Osteocyte (in vitro differentiated cells): Measurements from ENCODE around the gene SCAI. TPM values are rescaled to one million over a fixed set of nuclear protein-coding genes. Genes with fewer than 3 reads are reported as not detected.

Experiments used
- DNase-seq: peaks from one replicate; pipeline ENCODE4 v3.0.0; 2021; ENCODE audit warnings: mixed read lengths; ENCODE audit not compliant: unreplicated experiment; ENCODE audit errors: extremely low spot score
- H3K27ac Mint-ChIP-seq: one replicate; pipeline ENCODE4 v1.8.0; 2021; ENCODE audit warnings: mild to moderate bottlenecking, mixed read lengths; ENCODE audit not compliant: unreplicated experiment
- H3K27me3 Mint-ChIP-seq: one replicate; pipeline ENCODE4 v1.8.0; 2021; ENCODE audit warnings: mixed read lengths; ENCODE audit not compliant: unreplicated experiment
- H3K36me3 Mint-ChIP-seq: one replicate; pipeline ENCODE4 v1.8.0; 2021; ENCODE audit warnings: mixed read lengths; ENCODE audit not compliant: unreplicated experiment
- H3K4me1 Mint-ChIP-seq: one replicate; pipeline ENCODE4 v1.8.0; 2021; ENCODE audit warnings: mixed read lengths; ENCODE audit not compliant: unreplicated experiment
- H3K4me3 Mint-ChIP-seq: one replicate; pipeline ENCODE4 v1.8.0; 2021; ENCODE audit warnings: mild to moderate bottlenecking, moderate library complexity, mixed read lengths; ENCODE audit not compliant: unreplicated experiment
- H3K9me3 Mint-ChIP-seq: one replicate; pipeline ENCODE4 v1.8.0; 2021; ENCODE audit warnings: mixed read lengths; ENCODE audit not compliant: unreplicated experiment
- total RNA-seq: library from RNA; stranded (reverse); gene quantifications from 2 replicates; pipeline ENCODE4 v1.2.1, GENCODE V29; 2021
- TF ChIP-seq, protein P1 (sequence below): fragments of 200-600 bp; sonication (generic); IDR thresholded peaks from 2 replicates; pipeline ENCODE4 v1.5.0; 2021; ENCODE audit warnings: antibody characterized with exemption, mild to moderate bottlenecking, moderate library complexity

Gene SCAI
- total RNA-seq, 1 donor from 2014 or later = 8.6 TPM

DNA sequence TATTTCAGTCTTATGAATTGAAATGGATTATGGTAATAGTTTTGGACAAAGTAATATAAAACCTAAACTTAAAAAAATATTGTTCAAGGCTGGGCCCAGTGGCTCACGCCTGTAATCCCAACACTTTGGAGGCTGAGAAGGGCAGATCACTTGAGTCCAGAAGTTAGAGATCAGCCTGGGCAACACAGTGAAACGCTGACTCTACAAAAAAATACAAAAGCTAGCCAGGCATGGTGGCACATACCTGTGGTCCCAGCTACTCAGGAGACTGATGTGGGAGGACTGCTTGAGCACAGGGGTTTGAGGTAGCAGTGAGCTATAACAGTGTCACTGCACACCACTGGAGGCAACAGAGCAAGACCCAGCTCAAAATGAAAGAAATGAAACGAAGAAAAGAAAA is 81.9 kb downstream of the SCAI start:
- DNase-seq = no peak
- peaks cover 4% of the 10 kb centered on the region for H3K36me3 Mint-ChIP-seq

DNA sequence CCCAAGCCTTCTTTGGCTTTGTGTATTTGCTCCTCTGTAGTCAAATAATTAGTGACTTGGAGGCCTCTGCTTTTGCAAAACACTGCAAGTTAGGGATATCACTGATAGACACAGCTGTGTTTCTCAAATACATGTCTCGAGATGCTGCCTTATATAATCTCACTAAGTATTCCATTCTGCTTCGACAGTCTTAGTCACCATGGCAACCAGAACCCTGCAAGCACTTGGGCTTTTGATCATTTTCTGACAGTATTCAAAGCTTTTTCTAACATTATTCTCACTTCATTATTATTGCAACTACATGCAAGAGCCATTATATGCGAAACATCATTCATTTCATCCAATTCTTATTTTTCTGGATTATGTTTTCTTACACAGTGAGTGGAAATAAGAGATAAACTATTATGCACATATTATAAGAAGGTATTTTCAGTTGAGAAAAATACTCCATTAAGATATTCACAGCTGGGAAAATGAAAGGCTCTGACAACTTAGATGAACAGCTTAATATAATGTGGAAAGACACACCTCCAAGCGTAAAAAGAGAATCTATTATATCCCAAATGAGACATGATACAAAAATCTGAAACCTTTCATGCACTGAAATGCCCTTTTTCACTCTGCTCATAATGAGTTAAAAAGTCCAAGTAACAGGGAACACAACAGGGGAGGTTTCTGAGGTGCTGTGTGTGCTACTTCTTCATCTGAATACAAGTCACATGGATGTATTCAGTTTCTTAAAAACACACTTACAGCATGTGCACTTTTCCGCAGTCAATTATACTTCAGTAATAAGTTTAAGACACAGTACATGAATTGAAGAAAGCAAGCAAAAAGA is 93.9 kb downstream of the SCAI start:
- peaks cover 16% of the 10 kb centered on the region for H3K4me1 Mint-ChIP-seq
- peaks cover 5% of the 10 kb centered on the region for H3K9me3 Mint-ChIP-seq
- H3K36me3 Mint-ChIP-seq = peaks cover 2% of the 10 kb centered on the region
- H3K4me3 Mint-ChIP-seq = no peak overlapping the region
- no peaks in the 10 kb centered on the region for H3K27me3 Mint-ChIP-seq
- TF ChIP-seq, protein P1, sequence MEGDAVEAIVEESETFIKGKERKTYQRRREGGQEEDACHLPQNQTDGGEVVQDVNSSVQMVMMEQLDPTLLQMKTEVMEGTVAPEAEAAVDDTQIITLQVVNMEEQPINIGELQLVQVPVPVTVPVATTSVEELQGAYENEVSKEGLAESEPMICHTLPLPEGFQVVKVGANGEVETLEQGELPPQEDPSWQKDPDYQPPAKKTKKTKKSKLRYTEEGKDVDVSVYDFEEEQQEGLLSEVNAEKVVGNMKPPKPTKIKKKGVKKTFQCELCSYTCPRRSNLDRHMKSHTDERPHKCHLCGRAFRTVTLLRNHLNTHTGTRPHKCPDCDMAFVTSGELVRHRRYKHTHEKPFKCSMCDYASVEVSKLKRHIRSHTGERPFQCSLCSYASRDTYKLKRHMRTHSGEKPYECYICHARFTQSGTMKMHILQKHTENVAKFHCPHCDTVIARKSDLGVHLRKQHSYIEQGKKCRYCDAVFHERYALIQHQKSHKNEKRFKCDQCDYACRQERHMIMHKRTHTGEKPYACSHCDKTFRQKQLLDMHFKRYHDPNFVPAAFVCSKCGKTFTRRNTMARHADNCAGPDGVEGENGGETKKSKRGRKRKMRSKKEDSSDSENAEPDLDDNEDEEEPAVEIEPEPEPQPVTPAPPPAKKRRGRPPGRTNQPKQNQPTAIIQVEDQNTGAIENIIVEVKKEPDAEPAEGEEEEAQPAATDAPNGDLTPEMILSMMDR = no peak
- H3K27ac Mint-ChIP-seq = no peak overlapping the region
- DNase-seq = no peak

More for the DNA sequence above, 81.9 kb downstream of the SCAI start:
- Mint-ChIP-seq H3K27ac (no peak overlapping the region), H3K9me3 (no peaks in the 10 kb centered on the region), H3K4me1 (no peaks in the 10 kb centered on the region), H3K4me3 (no peak overlapping the region), H3K27me3 (no peaks in the 10 kb centered on the region)
- TF ChIP-seq, protein P1 = no peak

DNA sequence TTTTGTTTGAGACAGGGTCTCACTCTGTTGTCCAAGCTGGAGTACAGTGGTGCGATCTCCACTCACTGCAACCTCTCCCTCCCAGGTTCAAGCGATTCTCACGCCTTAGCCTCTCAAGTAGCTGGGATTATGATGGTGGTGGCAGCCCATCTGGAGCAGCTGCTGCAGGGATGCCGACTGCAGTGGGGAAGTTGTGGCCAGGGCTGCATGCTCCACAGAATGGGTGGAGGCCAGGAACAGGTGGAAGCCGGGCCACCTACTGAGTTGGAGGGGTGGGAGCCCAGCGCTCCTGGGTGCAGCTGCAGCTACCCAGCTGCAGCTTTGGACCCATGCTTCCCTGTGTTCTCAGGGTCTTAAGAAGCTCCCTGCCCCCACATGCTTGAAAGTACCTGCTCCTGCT is 99.7 kb downstream of the SCAI start:
- no peaks in the 10 kb centered on the region for H3K27me3 Mint-ChIP-seq
- H3K4me3 Mint-ChIP-seq = no peak overlapping the region
- TF ChIP-seq, protein P1 = no peak
- DNase-seq = no peak
- peaks cover 13% of the 10 kb centered on the region for H3K4me1 Mint-ChIP-seq
- peaks cover 5% of the 10 kb centered on the region for H3K9me3 Mint-ChIP-seq
- H3K36me3 Mint-ChIP-seq = peaks cover 2% of the 10 kb centered on the region
- no peak overlapping the region for H3K27ac Mint-ChIP-seq

DNA sequence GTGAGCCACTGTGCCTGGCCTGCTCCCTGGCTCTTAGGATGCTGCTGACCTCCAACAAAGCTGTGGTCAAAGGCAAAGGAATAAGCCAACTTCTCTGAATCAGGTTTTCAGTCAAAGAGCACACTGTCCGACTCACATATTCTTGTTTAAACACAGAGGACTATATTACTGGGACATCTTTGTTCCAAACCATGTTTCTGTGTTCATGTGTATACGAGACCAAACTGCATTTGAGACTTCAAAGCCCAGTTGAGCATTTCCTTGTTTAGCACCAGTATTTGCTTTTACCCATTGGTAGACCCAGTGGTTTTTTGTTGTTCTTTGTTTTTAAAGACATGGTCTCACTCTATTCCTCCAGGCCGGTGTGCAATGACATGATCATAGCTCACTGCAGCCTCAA is 100.2 kb downstream of the SCAI start:
- no peak overlapping the region for H3K27ac Mint-ChIP-seq
- H3K36me3 Mint-ChIP-seq = no peaks in the 10 kb centered on the region

DNA sequence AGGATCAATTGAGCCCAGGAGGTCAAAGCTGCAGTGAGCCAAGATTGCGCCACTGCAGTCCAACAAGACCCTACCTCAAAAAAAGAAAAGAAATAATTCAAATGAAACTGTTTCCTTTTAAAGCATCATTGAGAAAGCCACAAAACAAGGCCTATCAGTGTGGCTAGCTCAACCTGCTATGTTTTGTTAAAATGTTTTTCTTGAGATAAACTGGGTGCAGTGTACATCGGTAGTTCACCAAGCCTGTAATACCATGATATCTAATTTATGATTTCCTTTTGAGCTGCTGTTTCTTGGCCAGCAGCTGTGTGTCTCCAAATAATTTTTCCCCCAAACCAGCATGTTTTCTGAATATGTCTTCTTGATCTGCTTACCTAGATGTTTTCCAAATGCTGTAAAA is 105.2 kb downstream of the SCAI start:
- Mint-ChIP-seq H3K4me1 (no peaks in the 10 kb centered on the region), H3K27me3 (no peaks in the 10 kb centered on the region), H3K4me3 (no peak overlapping the region), H3K27ac (no peak overlapping the region), H3K36me3 (no peaks in the 10 kb centered on the region), H3K9me3 (no peaks in the 10 kb centered on the region)
- TF ChIP-seq, protein P1 = no peak
- no peak for DNase-seq

More for the DNA sequence above, 100.2 kb downstream of the SCAI start:
- Mint-ChIP-seq H3K4me1 (peaks cover 10% of the 10 kb centered on the region), H3K27me3 (no peaks in the 10 kb centered on the region), H3K9me3 (peaks cover 5% of the 10 kb centered on the region), H3K4me3 (no peak overlapping the region)
- TF ChIP-seq, protein P1 = no peak
- no peak for DNase-seq
